HG03469 (cell line): ENCODE data around the gene CCDC149.
"Not testable (repeated sequence)": the region's sequence is repeated elsewhere in the genome, so short reads cannot be mapped to it uniquely, and the experiment has no call there.

Experiments used
- ATAC-seq: cut with Tn5 transposase; IDR thresholded peaks from one replicate; pipeline ENCODE4 v1.9.1; 2021; ENCODE audit warnings: mild to moderate bottlenecking, moderate library complexity, moderate number of reproducible peaks; ENCODE audit not compliant: unreplicated experiment

The CCDC149 gene

GRCh38 chr4:24917076-24917856, 4.4 kb upstream of the CCDC149 start:
- no peak for ATAC-seq

- no peak for ATAC-seq
These were observed 2.5 kb upstream of the CCDC149 start for GRCh38 chr4:24915121-24915922.

- ATAC-seq: no peak
These were observed 1.6 kb upstream of the CCDC149 start for GRCh38 chr4:24914460-24914859.

- ATAC-seq: no peak
These were observed 260 bp upstream of the CCDC149 start for GRCh38 chr4:24913119-24913485.

GRCh38 chr4:24910499-24910898, 2.3 kb downstream of the CCDC149 start:
- no peak for ATAC-seq

- ATAC-seq: not testable (repeated sequence)
These were observed 3.2 kb downstream of the CCDC149 start for GRCh38 chr4:24909606-24910005.

- no peak for ATAC-seq
These were observed 15.2 kb downstream of the CCDC149 start for GRCh38 chr4:24897639-24898038.

GRCh38 chr4:24896977-24897376, 15.9 kb downstream of the CCDC149 start:
- ATAC-seq: no peak

- no peak for ATAC-seq
These were observed 16.8 kb downstream of the CCDC149 start for GRCh38 chr4:24896056-24896455.

GRCh38 chr4:24895461-24895860, 17.4 kb downstream of the CCDC149 start:
- ATAC-seq: no peak

- no peak for ATAC-seq
These were observed 18.0 kb downstream of the CCDC149 start for GRCh38 chr4:24894846-24895245.

- no peak for ATAC-seq
These were observed 18.6 kb downstream of the CCDC149 start for GRCh38 chr4:24894243-24894642.

GRCh38 chr4:24892778-24893177, 20.1 kb downstream of the CCDC149 start:
- ATAC-seq: no peak

GRCh38 chr4:24892278-24892677, 20.6 kb downstream of the CCDC149 start:
- ATAC-seq: no peak

GRCh38 chr4:24890561-24891126, 22.2 kb downstream of the CCDC149 start:
- ATAC-seq: no peak

- ATAC-seq: no peak
These were observed 22.9 kb downstream of the CCDC149 start for GRCh38 chr4:24889991-24890390.

GRCh38 chr4:24888475-24889344, 24.1 kb downstream of the CCDC149 start:
- ATAC-seq: no peak

GRCh38 chr4:24887881-24888430, 24.9 kb downstream of the CCDC149 start:
- ATAC-seq: no peak

- no peak for ATAC-seq
These were observed 26.2 kb downstream of the CCDC149 start for GRCh38 chr4:24886596-24886995.

- ATAC-seq: no peak
These were observed 27.5 kb downstream of the CCDC149 start for GRCh38 chr4:24885342-24885741.

- ATAC-seq: no peak
These were observed 27.9 kb downstream of the CCDC149 start for GRCh38 chr4:24884902-24885301.
